SKM-1 treated with dmso at 0.1 percent for 144 hours (cell line): ENCODE measurements around the gene GRHPR.

Experiments
- DNase-seq: peaks from one replicate; lab custom pipeline; 2025; ENCODE audit not compliant: unreplicated experiment; lab: John Stamatoyannopoulos, UW

Gene GRHPR

GRCh38 chr9:37398464-37399025 lies 24.0 kb upstream of the GRHPR start:
- no peak for DNase-seq

- DNase-seq: no peak
These were observed 23.2 kb upstream of the GRHPR start for GRCh38 chr9:37399336-37399735.

- no peak for DNase-seq
These were observed 17.9 kb upstream of the GRHPR start for GRCh38 chr9:37404590-37404989.

GRCh38 chr9:37405350-37405749 lies 17.1 kb upstream of the GRHPR start:
- DNase-seq: no peak

GRCh38 chr9:37405764-37406380 lies 16.6 kb upstream of the GRHPR start:
- DNase-seq: no peak

- no peak for DNase-seq
These were observed 15.7 kb upstream of the GRHPR start for GRCh38 chr9:37406603-37407401.

- peak; percentile 5 for DNase-seq
These were observed 15.0 kb upstream of the GRHPR start for GRCh38 chr9:37407468-37407867.

GRCh38 chr9:37408933-37409710 lies 13.4 kb upstream of the GRHPR start:
- DNase-seq: no peak

GRCh38 chr9:37410354-37410861 lies 12.1 kb upstream of the GRHPR start:
- DNase-seq: no peak

- peak; percentile 2 for DNase-seq
These were observed 11.3 kb upstream of the GRHPR start for GRCh38 chr9:37410969-37411785.

- no peak for DNase-seq
These were observed 9.9 kb upstream of the GRHPR start for GRCh38 chr9:37412431-37413151.

- no peak for DNase-seq
These were observed 9.2 kb upstream of the GRHPR start for GRCh38 chr9:37413311-37413710.

GRCh38 chr9:37414503-37414943 lies 8.0 kb upstream of the GRHPR start:
- no peak for DNase-seq

GRCh38 chr9:37415011-37415719 lies 7.3 kb upstream of the GRHPR start:
- peak; percentile 61 for DNase-seq

- DNase-seq: no peak
These were observed 5.2 kb upstream of the GRHPR start for GRCh38 chr9:37417252-37417803.

GRCh38 chr9:37417857-37418618 lies 4.5 kb upstream of the GRHPR start:
- no peak for DNase-seq

GRCh38 chr9:37419204-37419603 lies 3.3 kb upstream of the GRHPR start:
- DNase-seq: no peak
